Erythroblast (primary cell): Measurements from ENCODE around the gene FUBP3.

Source experiments
- GATA1 ChIP-seq: IDR thresholded peaks from 2 replicates; pipeline ENCODE4 v1.6.1; 2011; ENCODE audit warnings: low read depth, mild to moderate bottlenecking, control low read depth, low read length, moderate library complexity
- POLR2A ChIP-seq: IDR thresholded peaks from 2 replicates; pipeline ENCODE4 v1.6.1; 2011; ENCODE audit warnings: mild to moderate bottlenecking, low read length

GRCh38 chr9:130662970-130663257, 83.5 kb downstream of the FUBP3 start:
- TF ChIP-seq POLR2A (no peak), GATA1 (no peak)
